HG03025 (cell line): ENCODE data around the gene PLOD2.

Experiments used
- ATAC-seq: cut with Tn5 transposase; IDR thresholded peaks from one replicate; pipeline ENCODE4 v1.9.1; 2021; ENCODE audit warnings: mild to moderate bottlenecking, moderate library complexity; ENCODE audit not compliant: unreplicated experiment, low FRiP score

The PLOD2 gene

DNA sequence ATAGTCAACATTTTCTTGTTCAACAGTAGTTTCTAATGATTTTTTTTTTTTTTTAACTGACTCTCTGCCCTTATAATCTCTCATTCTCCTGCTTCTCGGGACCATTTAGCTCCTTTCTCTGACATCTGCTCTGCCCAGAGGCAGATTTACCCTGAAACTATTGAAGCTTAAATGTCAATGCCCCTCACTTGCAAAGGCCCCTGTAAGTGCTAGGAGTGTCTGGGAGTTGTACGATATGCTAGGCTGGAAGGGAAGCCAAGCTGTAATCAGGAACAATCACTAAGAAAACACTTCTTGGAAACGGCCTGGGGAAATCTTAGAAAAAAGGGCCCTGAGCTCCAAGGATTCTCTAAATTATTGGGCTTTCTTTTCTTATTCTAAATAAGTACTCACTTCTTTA is 5.8 kb upstream of the PLOD2 start:
- ATAC-seq, result no peak

DNA sequence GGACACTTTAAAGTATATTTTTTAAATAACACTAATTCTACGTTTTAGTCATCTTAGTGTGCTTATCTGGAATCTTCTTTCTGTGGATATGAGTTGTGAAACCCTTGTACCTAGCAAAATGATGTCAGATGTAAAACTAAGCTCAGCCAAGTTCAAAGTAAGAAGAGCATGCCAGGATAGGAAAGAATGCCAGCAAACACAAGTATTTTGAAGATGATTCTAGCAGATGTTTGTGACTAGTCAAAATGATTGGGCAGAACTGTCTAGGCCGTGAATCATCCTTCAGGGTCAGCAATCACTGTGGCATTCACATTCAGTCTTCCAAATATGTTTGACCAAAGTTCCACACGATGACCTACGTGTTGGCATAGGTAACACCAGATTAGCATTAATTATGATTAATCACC is 5.4 kb upstream of the PLOD2 start:
- ATAC-seq, result no peak

DNA sequence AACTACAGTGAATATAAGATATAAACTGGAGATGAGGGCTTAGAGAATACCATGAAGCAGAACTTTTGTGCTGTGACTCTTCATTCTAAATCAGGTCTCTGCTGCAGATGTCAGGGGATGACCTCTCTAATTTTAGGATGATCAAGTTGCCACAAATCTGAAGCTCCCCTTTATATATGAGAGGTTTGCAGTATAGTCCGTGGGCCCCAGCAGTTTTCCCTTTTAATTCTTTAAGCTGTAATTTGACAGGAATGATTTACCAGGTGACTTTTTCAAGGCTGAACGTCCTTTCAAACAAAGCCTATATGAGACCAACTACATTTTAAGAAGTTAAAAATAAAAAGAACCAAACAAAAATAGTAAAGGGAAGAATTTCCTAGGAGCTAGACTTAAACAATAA is 4.9 kb upstream of the PLOD2 start:
- ATAC-seq, result no peak

DNA sequence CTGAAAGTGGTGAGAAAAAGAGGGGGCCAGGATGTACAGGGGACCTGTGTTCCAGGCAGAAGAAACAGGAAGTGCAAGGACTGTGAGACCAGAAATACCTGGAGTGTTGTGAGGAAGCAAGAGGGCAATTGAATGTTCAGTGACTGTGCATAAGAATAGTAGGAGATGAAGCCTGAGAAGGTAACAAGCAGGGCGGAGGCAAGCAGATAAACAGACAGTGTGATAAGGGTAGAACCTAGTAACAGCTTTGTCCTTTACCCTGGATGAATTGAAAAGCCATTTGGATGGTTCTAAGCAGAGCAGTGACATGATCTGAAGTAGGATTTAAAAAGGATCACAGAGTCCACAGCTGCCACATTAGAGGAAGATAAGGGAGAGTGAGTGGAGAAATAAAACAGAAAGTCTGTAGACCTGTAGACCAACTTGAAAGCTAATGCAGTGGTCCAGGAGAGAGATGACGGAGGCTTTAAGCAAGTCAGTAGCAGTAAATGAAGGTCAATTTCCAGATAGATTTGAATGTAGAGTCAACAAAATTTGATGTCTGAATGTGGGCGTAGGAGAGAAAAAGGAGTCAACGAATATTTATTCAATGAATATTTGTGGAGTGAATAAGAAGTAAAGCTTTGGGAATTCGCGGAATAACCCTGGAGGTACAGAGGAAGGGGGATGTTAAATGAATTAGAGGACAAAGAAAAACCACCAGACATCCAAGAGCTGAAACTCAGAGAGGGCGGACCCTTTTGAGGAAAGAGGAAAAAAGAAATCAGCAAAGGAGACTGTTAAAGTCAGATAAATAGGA is 4.2 kb upstream of the PLOD2 start:
- no peak for ATAC-seq

DNA sequence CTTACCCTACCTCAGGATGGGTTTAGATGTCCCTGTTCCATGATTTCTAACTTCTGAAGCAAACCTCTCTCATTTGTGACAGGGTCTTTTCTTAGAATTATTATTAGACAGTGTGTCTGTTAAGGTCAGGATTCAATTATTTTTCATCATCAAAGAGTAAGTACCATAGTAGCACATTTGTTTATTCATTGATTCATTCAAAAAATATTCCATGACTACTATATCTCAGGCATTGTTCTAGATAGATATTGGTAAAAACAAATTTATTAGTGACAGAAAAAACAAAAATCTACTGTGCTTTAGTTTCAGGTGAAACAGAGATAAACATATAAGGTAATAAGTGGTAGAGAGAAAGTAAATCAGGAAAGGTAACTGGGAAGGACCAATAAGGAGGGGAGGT is 3.5 kb upstream of the PLOD2 start:
- ATAC-seq, result no peak

DNA sequence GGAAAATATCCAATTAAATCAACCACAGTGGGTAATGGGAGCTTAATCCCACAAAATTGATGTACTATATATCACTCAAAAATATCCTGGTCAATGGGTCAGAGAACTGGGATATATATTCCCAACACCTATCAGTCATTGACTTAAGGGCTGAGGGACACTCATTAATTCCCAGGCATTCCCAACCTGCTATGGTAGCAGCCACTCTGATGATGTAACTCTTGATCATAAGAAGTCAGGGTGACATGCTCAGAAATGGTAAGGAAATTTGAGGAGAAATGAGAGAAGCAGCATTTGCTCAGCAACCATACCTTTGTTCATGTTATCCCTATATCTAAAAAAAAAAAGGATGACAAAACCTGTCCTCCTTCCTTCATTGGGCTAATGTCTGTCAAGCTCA is 3.1 kb upstream of the PLOD2 start:
- ATAC-seq, result no peak

DNA sequence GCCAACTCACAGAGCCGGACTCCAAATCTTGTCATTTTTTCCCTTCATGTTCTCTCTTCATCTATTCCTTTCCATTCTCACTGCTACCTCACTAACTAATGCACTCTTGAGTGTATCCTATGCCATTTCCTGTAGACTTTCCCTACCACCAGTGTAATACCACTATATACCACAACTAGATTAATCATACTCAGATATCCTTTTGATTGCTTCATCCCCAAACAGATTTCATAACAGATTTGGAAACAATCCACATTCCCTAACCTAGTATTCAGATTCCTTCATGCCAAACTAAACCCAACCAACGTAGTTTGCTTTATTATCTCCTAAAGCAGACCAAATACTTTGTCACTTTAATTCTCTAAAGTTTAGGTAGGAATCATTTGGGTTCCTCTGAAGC is 2.6 kb upstream of the PLOD2 start:
- ATAC-seq, result no peak

DNA sequence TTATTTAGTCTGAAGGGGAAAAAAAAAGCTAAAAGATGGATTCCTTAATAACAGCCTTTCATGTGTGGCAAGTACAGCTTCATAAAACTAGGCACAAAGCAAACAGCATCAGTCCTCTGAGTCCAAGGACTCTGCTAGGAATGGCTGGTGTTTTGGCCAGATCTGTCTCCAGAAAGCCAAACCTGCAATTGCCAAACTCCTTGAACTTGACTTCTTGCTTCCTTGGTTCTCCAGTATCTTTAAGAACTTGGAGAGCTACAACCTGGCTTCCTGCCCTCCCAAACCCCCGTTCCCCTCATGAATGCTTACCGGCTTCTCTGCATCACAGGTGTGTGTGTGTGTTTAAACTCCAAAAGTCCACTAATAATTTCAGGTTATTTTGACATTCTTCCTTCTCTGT is 1.6 kb upstream of the PLOD2 start:
- no peak for ATAC-seq

DNA sequence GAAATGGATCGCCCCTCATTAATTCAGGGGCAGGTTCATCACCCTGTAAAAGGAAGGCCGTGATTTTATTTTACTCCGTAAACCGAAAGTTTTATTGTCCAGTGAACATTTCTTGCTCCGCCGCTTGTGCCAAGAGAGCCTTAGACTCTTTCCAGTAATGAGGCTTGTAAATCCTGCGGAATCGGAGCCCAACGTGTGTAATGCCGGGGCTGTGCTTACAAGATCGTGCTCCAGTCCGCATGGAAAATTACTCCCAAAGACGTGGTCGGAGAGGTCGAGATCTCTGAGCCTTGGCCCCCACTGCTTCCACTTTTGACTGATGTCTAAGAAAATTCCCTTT is 649 bp upstream of the PLOD2 start:
- no peak for ATAC-seq

DNA sequence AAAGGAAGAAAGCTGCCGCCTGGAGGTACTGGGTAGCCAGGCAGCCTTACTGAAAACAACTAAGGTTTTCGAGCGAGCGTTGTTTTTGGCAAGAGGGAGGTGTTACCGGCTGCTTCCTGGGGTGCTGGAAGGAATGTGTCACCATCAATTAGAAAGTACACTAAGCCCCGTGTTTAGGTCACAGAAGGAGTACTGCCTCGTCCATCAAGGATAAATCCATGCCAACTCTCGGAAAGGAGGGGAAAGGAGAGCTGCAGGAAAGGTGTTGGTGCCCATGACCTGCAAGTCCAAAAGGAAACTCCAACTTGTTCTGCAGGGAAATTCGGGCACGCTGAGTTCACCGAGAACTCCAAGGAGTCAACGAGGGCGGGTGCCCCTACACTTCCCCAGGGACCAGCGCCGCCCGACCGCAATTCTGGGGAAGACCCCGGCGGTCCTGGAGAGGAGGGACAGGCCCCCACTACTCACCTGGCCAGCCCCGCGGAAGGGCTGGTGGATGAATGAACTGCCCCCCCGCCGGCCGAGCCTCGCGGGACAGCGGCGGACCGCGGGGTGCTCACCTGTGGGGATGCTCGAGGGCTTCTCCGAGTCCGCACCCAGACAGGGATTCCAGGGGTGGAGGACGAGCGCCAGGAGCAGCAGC is 542 bp downstream of the PLOD2 start:
- no peak for ATAC-seq

DNA sequence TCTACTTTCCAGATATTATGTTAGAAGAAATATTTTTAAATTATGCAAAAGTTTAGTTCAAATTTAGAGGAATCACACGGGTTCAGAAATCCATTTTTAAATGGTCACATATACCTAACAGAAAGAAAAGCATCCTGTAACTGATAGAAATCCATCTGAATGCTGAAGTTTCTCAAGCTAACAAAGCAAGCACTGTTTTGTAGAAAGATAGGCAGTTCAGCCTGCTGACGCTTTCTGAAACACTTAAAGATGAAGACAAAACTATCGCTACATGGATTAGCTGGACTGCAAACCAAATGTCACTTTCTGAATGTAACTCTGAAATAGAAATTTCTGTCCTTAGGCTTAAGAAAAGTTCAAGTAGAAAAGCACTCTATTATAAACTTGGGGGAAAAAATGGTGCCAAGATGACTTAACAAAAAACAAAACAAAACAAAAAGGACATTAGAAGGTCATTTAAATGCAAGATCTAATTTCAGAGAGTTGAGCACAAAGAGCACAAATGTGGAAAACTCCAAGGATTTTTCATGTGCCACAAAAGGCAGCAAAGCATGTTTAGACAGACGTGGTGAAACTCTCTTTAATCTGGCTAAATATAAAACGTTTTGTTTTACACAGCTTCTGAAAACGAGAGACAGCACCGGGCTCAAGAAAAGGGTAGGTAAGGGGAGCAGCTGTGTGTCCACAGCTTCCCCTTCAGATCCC is 1.2 kb downstream of the PLOD2 start:
- no peak for ATAC-seq

DNA sequence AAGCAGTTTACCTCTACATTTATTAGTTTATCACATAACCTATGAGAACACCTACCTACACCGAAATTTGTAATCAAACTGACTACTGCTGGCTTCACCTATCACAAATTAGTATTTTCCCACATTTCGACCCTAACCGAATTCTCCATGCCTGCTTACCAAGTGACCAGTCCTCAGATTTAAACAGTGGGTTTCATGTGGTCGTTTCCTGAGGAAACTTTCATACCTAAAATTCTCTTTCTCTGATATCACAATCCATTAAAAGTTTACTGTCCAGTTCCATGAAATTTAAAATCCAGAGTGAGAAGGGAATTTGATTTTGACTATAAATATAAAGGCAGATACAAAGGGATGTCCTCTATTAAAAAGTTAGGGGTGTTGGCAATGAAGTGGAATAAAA is 1.9 kb downstream of the PLOD2 start:
- ATAC-seq, result no peak

DNA sequence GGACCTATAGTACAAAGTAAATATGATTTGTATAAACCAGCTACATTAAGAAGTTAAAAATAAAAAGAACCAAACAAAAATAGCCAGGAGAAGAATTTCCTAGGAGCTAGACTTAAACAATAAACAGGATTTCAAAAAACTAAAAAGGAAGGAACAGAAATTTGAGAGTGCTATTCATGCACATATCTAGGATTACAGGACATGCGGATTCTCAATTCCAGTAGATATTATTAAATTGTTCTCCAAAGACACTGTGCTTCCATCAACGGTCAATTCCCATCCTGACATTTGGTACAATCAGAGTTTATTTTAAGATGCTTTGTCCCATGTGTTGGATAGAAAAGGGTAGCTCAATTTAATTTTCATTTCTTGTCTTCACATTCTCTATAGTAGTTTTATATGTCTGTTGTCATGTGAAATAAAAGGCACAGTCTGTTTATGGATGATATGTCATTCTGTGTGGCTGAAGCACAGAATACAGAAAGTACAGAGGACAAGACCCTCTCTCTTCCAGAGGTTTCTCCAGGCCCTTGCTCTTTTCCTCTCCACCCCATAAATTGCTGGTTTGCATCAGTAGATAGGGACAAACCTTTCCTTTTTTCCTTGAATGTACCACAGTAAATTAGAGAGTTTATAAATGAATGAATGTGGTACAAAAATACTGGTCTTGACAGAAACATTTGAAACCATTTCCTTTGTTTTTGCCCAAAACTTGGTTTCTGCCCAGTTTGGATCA is 3.5 kb downstream of the PLOD2 start:
- no peak for ATAC-seq

DNA sequence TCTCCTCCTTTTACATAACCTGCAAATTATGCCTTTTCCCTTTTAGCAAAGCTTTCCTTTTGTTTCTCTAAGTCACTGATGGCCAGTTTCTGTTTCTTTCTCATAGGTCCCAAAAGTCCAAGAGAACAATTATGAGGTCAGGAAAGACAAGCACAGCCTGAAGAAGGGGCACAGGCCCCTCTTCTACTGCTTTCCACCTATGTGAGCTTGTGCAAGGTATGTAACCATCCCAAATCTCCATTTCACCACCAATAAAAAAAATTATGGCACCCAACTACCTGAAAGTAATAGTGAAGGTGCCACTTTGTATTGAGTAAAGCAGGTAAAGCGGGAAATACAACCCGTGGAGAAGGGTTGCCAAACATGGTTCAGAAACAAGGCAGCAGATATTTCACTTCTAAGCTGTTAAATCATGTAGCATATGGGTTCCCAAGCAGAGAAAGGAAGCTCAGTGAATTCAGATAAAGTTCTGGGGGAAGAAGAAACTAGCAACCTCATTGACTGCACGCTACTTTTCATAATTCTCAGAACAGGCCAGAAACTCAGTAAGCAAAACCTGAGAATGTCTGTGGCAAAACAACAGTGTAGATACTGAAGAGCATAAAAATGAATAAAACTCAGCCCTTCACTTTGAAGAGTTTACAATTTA is 4.2 kb downstream of the PLOD2 start:
- ATAC-seq, result no peak

DNA sequence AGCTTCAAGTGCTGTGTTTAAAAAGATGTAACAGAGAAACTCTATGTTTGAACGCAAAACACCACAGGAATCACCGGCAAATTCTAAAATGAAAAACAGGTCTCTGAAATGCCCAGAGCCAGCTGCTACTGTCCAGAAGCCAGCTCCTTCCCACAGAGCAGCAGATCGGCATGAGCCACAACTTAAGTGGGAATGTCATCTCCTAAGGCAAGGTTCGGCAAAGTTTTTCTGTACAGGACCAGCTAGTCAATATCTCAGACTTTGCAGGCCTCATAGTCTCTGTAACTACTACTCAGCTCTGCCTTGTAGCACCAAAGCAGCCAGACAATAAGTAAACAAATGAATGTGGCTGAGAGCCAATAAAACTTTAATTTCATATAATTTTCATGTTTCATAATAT is 4.9 kb downstream of the PLOD2 start:
- no peak for ATAC-seq

DNA sequence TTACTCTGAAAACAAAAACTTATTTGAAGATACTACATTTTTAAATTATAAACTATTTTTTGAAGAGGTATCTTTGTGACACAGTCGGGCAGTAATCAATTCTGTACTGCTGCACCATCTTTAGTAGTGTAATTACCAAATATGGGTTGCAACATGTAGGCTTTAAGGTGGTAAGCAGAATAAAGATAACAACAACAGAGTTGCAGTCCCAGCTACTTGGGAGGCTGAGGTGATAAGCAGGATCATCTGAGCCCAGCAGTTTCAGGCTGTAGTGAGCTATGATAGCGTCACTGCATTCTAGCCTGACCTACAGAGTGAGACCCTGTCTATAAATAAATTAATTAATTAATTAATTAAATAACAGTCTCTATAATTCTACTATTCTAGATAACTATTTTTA is 6.0 kb downstream of the PLOD2 start:
- no peak for ATAC-seq

DNA sequence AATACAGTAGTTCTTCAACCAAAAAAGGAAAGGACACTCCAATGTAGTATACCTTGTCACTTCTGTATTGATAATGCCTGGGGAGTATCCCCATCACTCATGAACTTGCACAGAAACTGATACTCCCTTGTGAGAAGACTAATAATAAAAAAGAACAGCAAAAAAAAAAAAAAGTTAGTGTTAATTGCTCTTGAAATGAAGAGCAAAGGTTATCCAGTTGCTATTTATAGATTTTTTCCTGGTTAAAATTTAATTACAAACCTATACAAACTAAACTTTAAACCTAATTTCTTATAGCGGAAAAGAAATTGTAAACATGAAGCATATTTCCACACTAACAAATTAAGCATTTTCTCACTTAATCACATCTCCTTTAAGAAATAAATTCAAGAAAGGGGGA is 6.7 kb downstream of the PLOD2 start:
- no peak for ATAC-seq

DNA sequence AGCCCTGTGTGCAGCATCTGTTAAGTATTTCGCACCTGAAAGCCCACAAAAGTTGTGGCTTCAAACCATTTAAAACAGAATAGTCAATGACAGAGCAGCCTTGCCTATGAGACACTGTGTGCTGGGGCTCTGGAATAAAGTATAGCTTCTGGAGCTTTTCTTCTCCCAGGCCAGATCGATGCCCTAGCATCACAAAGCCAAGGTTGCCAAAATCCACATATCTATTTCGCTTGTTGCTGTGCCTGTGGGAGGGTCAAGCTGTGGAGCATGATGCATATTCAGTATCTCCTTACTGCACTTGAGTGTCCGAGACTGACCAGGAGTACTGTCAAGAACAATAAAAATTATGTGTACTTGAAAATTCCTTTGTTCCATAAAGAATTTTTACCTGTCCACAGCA is 7.6 kb downstream of the PLOD2 start:
- ATAC-seq, result no peak

DNA sequence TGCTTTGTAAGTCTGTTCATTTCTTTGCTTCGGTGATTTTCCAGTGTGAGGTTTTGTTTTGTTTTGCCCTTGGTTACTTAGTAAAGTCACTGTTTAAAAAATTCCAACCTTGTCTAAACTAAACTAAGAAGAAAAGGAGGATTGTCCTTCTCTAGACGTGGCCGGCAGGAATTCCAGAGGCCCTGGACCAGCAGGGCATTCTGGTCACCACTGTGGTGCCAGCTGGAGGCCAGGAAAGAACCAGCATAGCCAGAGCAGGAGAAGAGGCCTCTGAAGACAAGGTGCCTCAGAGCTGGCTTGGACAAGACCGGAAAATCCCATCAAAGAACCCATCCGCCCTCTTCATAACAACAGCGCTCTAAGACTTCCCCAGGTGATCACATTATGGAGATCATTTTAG is 8.2 kb downstream of the PLOD2 start:
- ATAC-seq, result no peak

DNA sequence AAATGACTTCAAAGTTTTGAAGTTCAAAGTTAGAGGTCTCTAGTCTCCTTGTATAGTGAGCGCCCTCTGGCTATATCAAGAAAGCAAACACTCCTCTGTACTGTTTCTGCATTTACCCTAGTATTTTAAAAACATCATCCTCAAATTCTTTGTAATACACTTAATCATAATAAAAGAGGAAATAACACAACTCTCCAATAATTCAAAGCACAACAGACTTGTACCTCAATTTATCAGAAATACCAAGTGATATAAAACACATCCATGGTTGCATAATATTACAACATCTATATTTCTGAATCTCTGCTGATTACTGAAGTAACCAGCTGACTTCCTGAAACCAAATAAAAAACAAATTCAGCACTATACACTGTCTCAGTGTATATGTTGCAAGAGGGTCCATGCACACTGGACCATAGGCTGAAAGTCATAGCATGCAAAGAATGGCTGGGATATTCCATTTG is 12.5 kb downstream of the PLOD2 start:
- ATAC-seq, result no peak

DNA sequence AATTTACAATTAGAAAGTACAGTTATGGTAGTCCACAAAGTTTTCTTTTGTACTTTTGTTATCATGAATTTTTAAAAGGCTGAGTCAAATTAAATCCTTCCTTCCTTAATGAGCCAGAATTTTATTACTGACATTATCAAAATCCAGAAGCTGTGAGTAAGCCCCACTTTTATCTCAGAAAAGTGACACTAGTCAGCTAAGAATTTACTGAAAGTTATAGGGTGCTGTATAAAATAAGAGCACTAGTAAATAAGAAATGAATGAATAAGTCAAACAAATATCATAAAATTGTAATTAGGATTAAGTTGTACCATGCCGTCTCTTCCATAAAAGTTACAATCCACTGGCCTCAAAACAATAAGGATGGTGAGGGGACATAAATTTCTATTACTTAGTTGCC is 15.3 kb downstream of the PLOD2 start:
- ATAC-seq, result no peak
